RWPE1 (cell line): Measurements from ENCODE around the gene ARSG.

Experiments used
- CTCF ChIA-PET: fragments of 350-600 bp; sonication (Branson Sonifier 250); formaldehyde crosslinking; extraction: SDS; loops from one replicate; lab custom pipeline; 2021; lab: Yijun Ruan, JAX
- POLR2A ChIA-PET: fragments of 400-600 bp; formaldehyde crosslinking; extraction: SDS; loops from one replicate; lab custom pipeline; 2020; ENCODE audit warnings: antibody characterized with exemption; ENCODE audit not compliant: low non-redundant PET; lab: Yijun Ruan, JAX
- DNase-seq: peaks from one replicate; pipeline ENCODE4 v3.0.0; 2012; ENCODE audit warnings: low spot score
- H3K27ac ChIP-seq: fragments of 450-650 bp; 2 replicates; pipeline ENCODE4 v1.5.1; 2017
- CTCF ChIP-seq: fragments of 450-650 bp; conservative IDR thresholded peaks from 2 replicates; pipeline ENCODE4 v1.5.1; 2017; ENCODE audit warnings: low read depth, mild to moderate bottlenecking

The ARSG gene

GRCh38 chr17:68384471-68384870, 93.2 kb downstream of the ARSG start:
- H3K27ac ChIP-seq: no peak overlapping the region
- DNase-seq: no peak
- ChIA-PET CTCF (no interaction called here), POLR2A (no interaction called here)
- no peak for TF ChIP-seq CTCF

- H3K27ac ChIP-seq: no peak overlapping the region
- no peak for TF ChIP-seq CTCF
- POLR2A ChIA-PET: no interaction called here
- CTCF ChIA-PET: no interaction called here
- DNase-seq: no peak
Observed at GRCh38 chr17:68384941-68385340, 93.6 kb downstream of the ARSG start.

GRCh38 chr17:68385490-68386215, 94.4 kb downstream of the ARSG start:
- POLR2A ChIA-PET: no interaction called here
- no peak overlapping the region for H3K27ac ChIP-seq
- no peak for TF ChIP-seq CTCF
- DNase-seq: no peak
- CTCF ChIA-PET: no interaction called here

- CTCF ChIA-PET: interaction anchor here (2.2 kb wide), 1 partner anchor 12 kb away, joined by 11 read pairs; no protein-coding TSS in a partner anchor
- POLR2A ChIA-PET: no interaction called here
- no peak overlapping the region for H3K27ac ChIP-seq
- no peak for DNase-seq
- no peak for TF ChIP-seq CTCF
Observed at GRCh38 chr17:68387435-68388218, 96.3 kb downstream of the ARSG start.

- no peak for DNase-seq
- TF ChIP-seq CTCF: no peak
- ChIA-PET CTCF (interaction anchor here (0.7 to 0.9 kb wide), 2 partner anchors 10 to 102 kb away, joined by 3 read pairs; no protein-coding TSS in a partner anchor), POLR2A (no interaction called here)
- no peak overlapping the region for H3K27ac ChIP-seq
Observed at GRCh38 chr17:68389041-68389440, 97.7 kb downstream of the ARSG start.

- no peak for DNase-seq
- H3K27ac ChIP-seq: no peak overlapping the region
- ChIA-PET POLR2A (no interaction called here), CTCF (interaction anchor here (0.6 to 0.7 kb wide), 2 partner anchors 381 to 603 kb away, joined by 3 to 6 read pairs; no protein-coding TSS in a partner anchor)
- no peak for TF ChIP-seq CTCF
Observed at GRCh38 chr17:68390888-68391545, 99.7 kb downstream of the ARSG start.
